IPS-NIHi11 (cell line): ENCODE results near the gene MAPK7.

ENCODE experiments used
- DNase-seq: peaks from one replicate; pipeline ENCODE4 v3.0.0; 2012; ENCODE audit warnings: mixed read lengths, low spot score

The MAPK7 gene

GRCh38 chr17:19421219-19421618, 42.9 kb downstream of the MAPK7 start:
- DNase-seq = no peak

- DNase-seq = no peak
Observed at GRCh38 chr17:19421926-19422325, 43.6 kb downstream of the MAPK7 start.

- no peak for DNase-seq
Observed at GRCh38 chr17:19424934-19425868, 46.9 kb downstream of the MAPK7 start.

- DNase-seq = no peak
Observed at GRCh38 chr17:19426631-19427030, 48.3 kb downstream of the MAPK7 start.

- DNase-seq = no peak
Observed at GRCh38 chr17:19431691-19432090, 53.4 kb downstream of the MAPK7 start.
